HepG2 (cell line): Measurements from ENCODE around the gene MEA1.

Source experiments
- ELF1 ChIP-seq: sonication (generic); formaldehyde crosslinking; IDR thresholded peaks from 2 replicates; pipeline ENCODE4 v1.4.0; 2020; ENCODE audit warnings: missing genetic modification reagents
- EZH2 ChIP-seq: conservative IDR thresholded peaks from 2 replicates; pipeline ENCODE4 v1.6.1; 2012; ENCODE audit warnings: mild to moderate bottlenecking, low read depth, low read length, moderate library complexity
- KLF9 ChIP-seq: IDR thresholded peaks from 2 replicates; pipeline ENCODE4 v1.6.1; 2016; ENCODE audit warnings: low read depth
- MED13 ChIP-seq: sonication (generic); formaldehyde crosslinking; IDR thresholded peaks from 2 replicates; pipeline ENCODE4 v1.5.0; 2020; ENCODE audit warnings: missing genetic modification reagents
- RNF2 ChIP-seq: fragments of 450-650 bp; conservative IDR thresholded peaks from 2 replicates; pipeline ENCODE4 v1.6.1; 2016; ENCODE audit warnings: low read depth
- SMARCE1 ChIP-seq: fragments of 450-650 bp; IDR thresholded peaks from 2 replicates; pipeline ENCODE4 v1.6.1; 2017; ENCODE audit warnings: borderline replicate concordance
- TBP ChIP-seq: sonication (generic); formaldehyde crosslinking; IDR thresholded peaks from 2 replicates; pipeline ENCODE4 v1.5.0; 2020; ENCODE audit warnings: missing genetic modification reagents
- ZNF17 ChIP-seq: sonication (generic); formaldehyde crosslinking; IDR thresholded peaks from 2 replicates; pipeline ENCODE4 v1.5.0; 2020; ENCODE audit warnings: mild to moderate bottlenecking, missing genetic modification reagents

DNA sequence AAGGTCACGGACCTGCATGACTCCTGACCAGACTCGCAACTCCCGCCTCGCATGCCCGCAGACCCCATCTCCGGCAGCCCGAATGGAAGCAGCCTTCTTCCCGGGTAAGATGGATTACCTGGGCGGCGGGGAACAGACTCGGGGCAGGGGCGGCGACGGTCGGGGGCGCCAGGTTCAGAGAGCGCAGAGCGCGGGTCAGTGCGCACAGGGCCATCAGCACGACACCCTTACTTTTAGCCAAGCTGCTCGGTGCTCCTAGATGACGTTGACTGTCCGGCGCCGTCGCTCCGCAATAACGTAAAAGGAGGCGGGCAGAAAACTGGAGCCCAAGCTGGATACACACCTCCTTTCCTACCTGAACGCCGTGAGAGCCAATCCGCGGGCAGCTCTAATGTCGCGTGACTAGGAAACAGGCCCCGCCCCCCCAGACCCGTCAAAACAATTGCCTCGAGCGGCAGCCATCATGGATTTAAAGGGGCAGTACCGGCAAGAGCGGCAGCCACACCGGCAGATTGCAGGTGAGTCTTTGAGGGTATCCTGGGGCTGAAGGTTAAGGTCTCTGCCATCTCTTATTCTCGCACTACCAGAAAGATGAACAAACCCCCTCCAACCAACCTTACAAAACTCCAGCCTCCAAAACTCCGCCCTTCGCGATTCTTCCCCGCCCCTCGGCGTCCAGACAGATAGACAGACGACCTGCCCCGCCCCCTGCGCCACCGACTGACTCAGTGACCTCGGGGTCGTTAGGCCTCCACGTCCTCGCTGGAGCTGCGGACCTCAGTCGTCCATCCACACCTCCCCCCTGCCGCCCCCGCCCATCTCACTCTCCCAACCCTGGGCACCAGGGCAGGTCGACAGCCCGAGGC is 45.7 kb upstream of the MEA1 start, which contains the start of the genes KLC4 and MRPL2:
- TF ChIP-seq EZH2 (no peak), MED13 (CRISPR knock-in tag) (no peak), ZNF17 (CRISPR knock-in tag) (no peak), RNF2 (no peak), ELF1 (CRISPR knock-in tag) (peak; percentile 70), TBP (CRISPR knock-in tag) (no peak), KLF9 (CRISPR knock-in tag) (no peak), SMARCE1 (no peak)
